Gastrocnemius medialis (tissue), 4 donors: ENCODE measurements around the gene UBASH3B. TPM values are rescaled to one million over a fixed set of nuclear protein-coding genes. Genes with fewer than 3 reads are reported as not detected.

ENCODE experiments used
- ATAC-seq, 2 donors: fragments of 150-250 bp; one replicate each; pipeline ENCODE4 v1.9.1; 2016
- DNase-seq, 2 donors: peaks; one replicate each; pipeline ENCODE4 v3.0.0-alpha.2; 2019
- H3K27ac ChIP-seq, 4 donors: fragments of 200-600 bp; sonication (generic); 1 replicate in 1 of 4; 2 replicates in 3 of 4; pipeline ENCODE4 v1.5.1; 2016 to 2018; ENCODE audit warnings: mild to moderate bottlenecking in 2 of 4, moderate library complexity in 1 of 4
- H3K27me3 ChIP-seq, 3 donors: fragments of 200-600 bp; sonication (generic) in 2 of 3; 1 replicate in 1 of 3; 2 replicates in 2 of 3; pipeline versions ENCODE4 v1.5.1 to v1.6.0; 2016 to 2019; ENCODE audit warnings: mild to moderate bottlenecking in 1 of 3, moderate library complexity in 1 of 3
- H3K36me3 ChIP-seq, 2 donors: fragments of 200-600 bp; sonication (generic) in 1 of 2; one replicate each; pipeline ENCODE4 v1.5.1; 2017 to 2018
- H3K4me1 ChIP-seq, 2 donors: fragments of 200-600 bp; sonication (generic) in 1 of 2; one replicate each; pipeline ENCODE4 v1.5.1; 2016 to 2017; ENCODE audit warnings: mild to moderate bottlenecking in 2 of 2
- H3K4me3 ChIP-seq, 4 donors: fragments of 200-600 bp; sonication (generic) in 3 of 4; 1 replicate in 1 of 4; 2 replicates in 3 of 4; pipeline ENCODE4 v1.5.1; 2016 to 2019; ENCODE audit warnings: mild to moderate bottlenecking in 2 of 4
- H3K9me3 ChIP-seq, 3 donors: fragments of 200-600 bp; sonication (generic) in 2 of 3; 1 replicate in 1 of 3; 2 replicates in 2 of 3; pipeline ENCODE4 v1.5.1; 2016 to 2019
- CTCF ChIP-seq, 5 experiments: fragments of 450-650 bp in 3 of 5; fragments of 200-600 bp in 2 of 5; sonication (generic) in 2 of 5; IDR thresholded peaks in 4 of 5; conservative IDR thresholded peaks in 1 of 5; 1 replicate in 4 of 5; 2 replicates in 1 of 5; pipeline ENCODE4 v1.5.1; 2016 to 2019; ENCODE audit warnings: antibody characterized with exemption in 5 of 5, mild to moderate bottlenecking in 3 of 5, moderate library complexity in 3 of 5
- POLR2A ChIP-seq, 2 donors: fragments of 450-650 bp; IDR thresholded peaks; one replicate each; pipeline ENCODE4 v1.6.1; 2017; ENCODE audit warnings: antibody characterized with exemption in 2 of 2, mild to moderate bottlenecking in 2 of 2, moderate library complexity in 2 of 2
- in situ Hi-C, 4 donors: fragments of 200-750 bp; cut with MboI; loops; one replicate each; pipeline versions ENCODE4 v1.15.0 to v1.8.0; 2017; ENCODE audit warnings: low sequenced_read_pairs in 4 of 4
- intact Hi-C: fragments of 100-400 bp; cut with DNase I; formaldehyde crosslinking; loops from one replicate; pipeline ENCODE4 v1.15.1; 2023; ENCODE audit warnings: low total_unique reads
- total RNA-seq, 4 donors: library from RNA; depleted of rRNA; stranded (reverse); fragments of >200 nt; gene quantifications; one replicate each; pipeline versions ENCODE4 v1.1.0 to v1.2.3, GENCODE V29; 2016

UBASH3B gene
- total RNA-seq, 4 donors from 2014 or later, result 0.32 to 2.9 (median 0.87) TPM

- no peak for ATAC-seq
- Histone ChIP-seq H3K4me1 (no peaks in the 10 kb centered on the region), H3K36me3 (no peaks in the 10 kb centered on the region), H3K27ac (no peak overlapping the region), H3K27me3 (no peaks in the 10 kb centered on the region), H3K4me3 (no peak overlapping the region), H3K9me3 (no peaks in the 10 kb centered on the region)
- in situ Hi-C loops, result loop anchor here in 1 of 4 donors (25.0 kb wide), 1 partner anchor 127 kb away; no protein-coding TSS in a partner anchor
- intact Hi-C loops, result no loop called here
- no peak for DNase-seq
- TF ChIP-seq POLR2A (IDR thresholded peaks at IDR 0.05), result no peak
Measured at GRCh38 chr11:122764371-122765090, 109.0 kb downstream of the UBASH3B start.

- ATAC-seq (no peak), DNase-seq (no peak)
- in situ Hi-C loops, result loop anchor here in 1 of 4 donors (25.0 kb wide), 1 partner anchor 128 kb away; no protein-coding TSS in a partner anchor
- Histone ChIP-seq H3K27me3 (no peaks in the 10 kb centered on the region), H3K9me3 (no peaks in the 10 kb centered on the region), H3K4me3 (no peak overlapping the region), H3K36me3 (no peaks in the 10 kb centered on the region), H3K27ac (no peak overlapping the region), H3K4me1 (no peaks in the 10 kb centered on the region)
- intact Hi-C loops, result no loop called here
- TF ChIP-seq CTCF (IDR thresholded peaks at IDR 0.05 in 4 of 5, conservative IDR thresholded peaks at IDR 0.05 in 1 of 5) (no peak), POLR2A (IDR thresholded peaks at IDR 0.05) (no peak)
Measured at GRCh38 chr11:122765487-122766131, 110.1 kb downstream of the UBASH3B start.

- no peaks in the 10 kb centered on the region for H3K36me3 ChIP-seq
- H3K27ac ChIP-seq, result no peak overlapping the region
- ATAC-seq (no peak), DNase-seq (no peak)
- intact Hi-C loops, result no loop called here
- H3K9me3 ChIP-seq, result no peaks in the 10 kb centered on the region
- H3K4me1 ChIP-seq, result no peaks in the 10 kb centered on the region
- no peak overlapping the region for H3K4me3 ChIP-seq
- no peak for TF ChIP-seq POLR2A (IDR thresholded peaks at IDR 0.05)
- TF ChIP-seq CTCF (IDR thresholded peaks at IDR 0.05 in 4 of 5, conservative IDR thresholded peaks at IDR 0.05 in 1 of 5), result no peak
- peaks cover 0 to 2% (median 0%) of the 10 kb centered on the region in 3 donors for H3K27me3 ChIP-seq
- in situ Hi-C loops, result loop anchor here in 1 of 4 donors (25.0 kb wide), 1 partner anchor 132 kb away; no protein-coding TSS in a partner anchor
Measured at GRCh38 chr11:122769126-122769780, 113.7 kb downstream of the UBASH3B start.

GRCh38 chr11:122772945-122773344, 117.4 kb downstream of the UBASH3B start:
- in situ Hi-C loops (loop anchor here in 2 of 4 donors (10.0 to 25.0 kb wide), 2 partner anchors 136 to 138 kb away; no protein-coding TSS in a partner anchor), intact Hi-C loops (no loop called here)
- ATAC-seq (no peak), DNase-seq (no peak)
- H3K4me3 ChIP-seq, result no peak overlapping the region
- TF ChIP-seq CTCF (IDR thresholded peaks at IDR 0.05 in 4 of 5, conservative IDR thresholded peaks at IDR 0.05 in 1 of 5) (no peak), POLR2A (IDR thresholded peaks at IDR 0.05) (no peak)
- no peak overlapping the region for H3K27ac ChIP-seq
- H3K36me3 ChIP-seq, result no peaks in the 10 kb centered on the region
- no peaks in the 10 kb centered on the region for H3K9me3 ChIP-seq
- H3K4me1 ChIP-seq, result no peaks in the 10 kb centered on the region
- peaks cover 0 to 4% (median 0%) of the 10 kb centered on the region in 3 donors for H3K27me3 ChIP-seq
